Endothelial cell of coronary artery (primary cell): Measurements from ENCODE around the gene SLAMF8. TPM values are rescaled to one million over a fixed set of nuclear protein-coding genes. Genes with fewer than 3 reads are reported as not detected.

Experiments
- total RNA-seq: library from RNA; depleted of rRNA; stranded (reverse); fragments of >200 nt; gene quantifications from 2 replicates; pipeline ENCODE4 v1.2.3, GENCODE V29; 2014

Gene SLAMF8
- total RNA-seq: not detected in 2 replicates

DNA sequence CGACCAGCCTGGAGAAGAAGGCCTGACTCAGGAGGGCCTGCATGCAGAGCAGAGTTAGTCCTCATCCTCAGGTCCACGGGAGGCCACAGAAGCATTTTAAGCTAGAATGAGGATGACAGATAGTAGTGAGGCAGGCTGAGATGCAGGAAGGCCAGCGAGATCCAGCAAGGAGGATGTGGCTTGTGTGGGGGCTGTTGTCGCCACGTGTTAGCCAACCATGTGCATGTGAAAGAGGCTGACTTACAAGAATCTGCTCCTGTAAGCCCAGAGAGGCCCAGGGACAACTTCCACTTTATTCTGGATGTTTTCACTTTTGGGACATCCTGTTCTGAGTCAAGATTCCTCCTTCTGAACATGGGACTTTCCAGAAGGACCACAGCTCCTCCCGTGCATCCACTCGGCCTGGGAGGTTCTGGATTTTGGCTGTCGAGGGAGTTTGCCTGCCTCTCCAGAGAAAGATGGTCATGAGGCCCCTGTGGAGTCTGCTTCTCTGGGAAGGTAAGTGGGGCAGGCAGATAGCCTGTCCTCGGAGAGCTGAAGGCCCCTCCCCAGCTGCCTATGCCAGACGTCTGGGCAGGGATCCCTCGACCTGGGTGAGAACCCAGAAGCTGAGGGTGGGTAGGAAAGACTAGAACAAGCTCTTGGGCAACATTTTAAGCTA lies at the start of gene SLAMF8:
Gene SLAMF8 (plus strand): TSS at position 433 of the 661 bp plus-strand sequence. CDS start 26 bp downstream, at position 459.

DNA sequence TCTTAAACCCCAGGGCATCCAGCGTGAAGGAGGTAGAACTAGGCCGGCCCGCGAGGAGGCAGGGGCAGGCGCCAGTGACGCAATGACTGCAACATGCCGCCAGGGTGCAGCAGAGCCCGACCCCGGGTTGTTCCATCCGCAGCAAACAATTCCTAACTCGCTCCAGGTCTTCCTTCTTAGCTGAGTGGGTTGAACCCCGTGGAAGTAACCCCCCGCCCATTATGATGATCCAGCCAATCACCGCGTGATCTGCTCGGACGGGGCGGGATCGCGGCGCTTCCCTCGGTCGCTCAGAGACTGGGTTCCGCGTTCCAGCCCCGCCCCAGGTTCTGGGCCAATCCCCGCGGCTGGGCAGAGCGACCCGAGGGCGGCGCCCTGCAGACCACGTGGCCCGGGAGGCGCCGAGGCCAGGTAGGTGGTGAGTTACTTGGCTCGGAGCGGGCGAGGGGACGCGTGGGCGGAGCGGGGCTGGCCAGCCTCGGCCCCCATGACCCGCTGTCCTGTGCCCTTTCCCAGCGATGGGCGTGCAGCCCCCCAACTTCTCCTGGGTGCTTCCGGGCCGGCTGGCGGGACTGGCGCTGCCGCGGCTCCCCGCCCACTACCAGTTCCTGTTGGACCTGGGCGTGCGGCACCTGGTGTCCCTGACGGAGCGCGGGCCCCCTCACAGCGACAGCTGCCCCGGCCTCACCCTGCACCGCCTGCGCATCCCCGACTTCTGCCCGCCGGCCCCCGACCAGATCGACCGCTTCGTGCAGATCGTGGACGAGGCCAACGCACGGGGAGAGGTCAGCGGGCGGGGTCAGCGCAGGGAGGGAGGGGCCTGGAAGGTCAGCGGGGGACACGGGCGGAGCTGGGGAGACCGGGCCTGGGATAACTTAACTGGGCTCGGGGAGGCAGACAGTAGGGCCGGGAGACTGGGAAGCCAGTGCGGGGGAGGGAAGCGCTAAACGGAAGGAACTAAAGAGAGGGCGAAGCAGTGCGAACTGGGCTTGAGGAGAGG lies 45.8 kb upstream of the SLAMF8 start, which contains the start of gene DUSP23:
Gene DUSP23 (plus strand): TSS at position 380 of the 1,000 bp plus-strand sequence. CDS start 139 bp downstream, at position 519.

DNA sequence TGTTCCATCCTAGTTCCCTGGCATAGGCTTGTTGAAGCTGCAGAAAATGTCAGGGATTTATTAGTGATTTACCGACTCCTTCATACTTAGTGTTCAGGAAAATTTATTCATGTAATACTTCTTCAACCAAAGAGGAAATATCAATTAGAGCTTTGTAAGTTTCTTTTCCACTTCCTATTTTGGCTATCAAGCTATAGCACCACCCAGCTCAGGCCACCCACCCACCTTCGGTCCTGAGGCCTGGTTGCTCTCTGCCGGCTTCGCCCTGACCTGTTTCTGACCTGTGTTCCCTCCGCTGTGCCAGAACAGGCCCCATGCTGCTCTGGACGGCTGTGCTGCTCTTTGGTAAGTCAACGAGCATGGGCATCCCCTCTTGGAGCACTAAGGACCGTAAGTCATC lies 24.6 kb upstream of the SLAMF8 start, which contains the start of gene FCRL6:
Gene FCRL6 (plus strand): TSS at position 250 of the 400 bp plus-strand sequence. CDS start 65 bp downstream, at position 315.

DNA sequence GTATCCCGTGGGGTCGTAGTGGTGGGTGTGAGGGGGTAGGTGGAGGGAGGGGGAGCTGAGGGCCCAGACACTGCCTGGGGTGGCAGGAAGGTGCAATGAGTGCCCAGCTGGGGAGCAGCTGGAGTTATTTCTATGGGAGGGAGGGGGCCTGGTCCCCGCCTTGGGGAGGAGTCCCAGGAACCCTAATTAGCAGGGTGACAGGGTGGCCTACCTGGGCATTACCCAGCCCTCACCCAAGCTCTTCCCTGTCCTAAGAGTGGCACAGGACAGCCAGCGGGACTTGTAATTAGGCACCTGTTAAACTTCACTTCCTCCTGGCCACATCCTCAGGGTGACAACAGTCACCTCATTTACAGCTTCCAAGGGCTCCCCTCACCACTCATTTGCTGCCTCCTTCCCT lies 35.9 kb downstream of the SLAMF8 start, which contains the start of gene VSIG8:
Gene VSIG8 (minus strand): TSS at position 101 of the 400 bp plus-strand sequence. CDS start 136 bp downstream, outside the sequence.

Other genes with a start within 250 kb of the SLAMF8 start
- not detected in 2 replicates for gene APCS, start 239.0 kb upstream of the SLAMF8 start, total RNA-seq
- gene CRP, start 112.3 kb upstream of the SLAMF8 start, total RNA-seq: 0.09 TPM in 2 replicates
- 137 and 145 TPM in 2 replicates for gene DUSP23, start 45.9 kb upstream of the SLAMF8 start, total RNA-seq
- under 0.01 TPM in 1 of 2 replicates, not detected in the other for gene FCRL6, start 24.5 kb upstream of the SLAMF8 start, total RNA-seq
- 0.09 TPM in 1 of 2 replicates, not detected in the other for gene VSIG8, start 35.8 kb downstream of the SLAMF8 start, total RNA-seq
- 0.94 and 1.5 TPM in 2 replicates for gene CFAP45, start 73.3 kb downstream of the SLAMF8 start, total RNA-seq
- gene TAGLN2, start 98.6 kb downstream of the SLAMF8 start, total RNA-seq: 488 and 511 TPM in 2 replicates
- under 0.01 TPM in 2 replicates for gene IGSF9, start 118.7 kb downstream of the SLAMF8 start, total RNA-seq
- not detected in 2 replicates for gene SLAMF9, start 127.4 kb downstream of the SLAMF8 start, total RNA-seq
- 2.9 and 3.1 TPM in 2 replicates for gene PIGM, start 205.1 kb downstream of the SLAMF8 start, total RNA-seq
- gene KCNJ10, start 243.3 kb downstream of the SLAMF8 start, total RNA-seq: not detected in 2 replicates